Muscle layer of colon (tissue), 2 donors: ENCODE results near the gene CDCA5.
"Not testable (repeated sequence)": the region's sequence is repeated elsewhere in the genome, so short reads cannot be mapped to it uniquely, and the experiment has no call there.

Experiments
- H3K27ac ChIP-seq: one replicate; pipeline ENCODE4 v1.7.0; 2013; ENCODE audit warnings: low read depth, mild to moderate bottlenecking, low read length, moderate library complexity
- H3K27me3 ChIP-seq, 2 donors: one replicate each; pipeline ENCODE4 v1.7.0; 2013; ENCODE audit warnings: low read length in 2 of 2, mild to moderate bottlenecking in 2 of 2; ENCODE audit not compliant: insufficient read depth in 2 of 2, control insufficient read depth in 1 of 2
- H3K36me3 ChIP-seq: one replicate; pipeline ENCODE4 v1.7.0; 2013; ENCODE audit warnings: mild to moderate bottlenecking, low read length; ENCODE audit not compliant: insufficient read depth
- H3K4me1 ChIP-seq: one replicate; pipeline ENCODE4 v1.7.0; 2013; ENCODE audit warnings: mild to moderate bottlenecking, low read length; ENCODE audit not compliant: insufficient read depth
- H3K4me3 ChIP-seq, 2 donors: one replicate each; pipeline ENCODE4 v1.7.0; 2013; ENCODE audit warnings: low read length in 2 of 2, low read depth in 1 of 2, mild to moderate bottlenecking in 1 of 2, moderate library complexity in 1 of 2
- H3K9ac ChIP-seq: one replicate; pipeline ENCODE4 v1.7.0; 2013; ENCODE audit warnings: low read length
- H3K9me3 ChIP-seq: one replicate; pipeline ENCODE4 v1.7.0; 2013; ENCODE audit warnings: mild to moderate bottlenecking, low read length
- donor health status: abdominal sarcoma.
- donor health status: Adenocarcinoma of cecum.

Gene CDCA5

DNA sequence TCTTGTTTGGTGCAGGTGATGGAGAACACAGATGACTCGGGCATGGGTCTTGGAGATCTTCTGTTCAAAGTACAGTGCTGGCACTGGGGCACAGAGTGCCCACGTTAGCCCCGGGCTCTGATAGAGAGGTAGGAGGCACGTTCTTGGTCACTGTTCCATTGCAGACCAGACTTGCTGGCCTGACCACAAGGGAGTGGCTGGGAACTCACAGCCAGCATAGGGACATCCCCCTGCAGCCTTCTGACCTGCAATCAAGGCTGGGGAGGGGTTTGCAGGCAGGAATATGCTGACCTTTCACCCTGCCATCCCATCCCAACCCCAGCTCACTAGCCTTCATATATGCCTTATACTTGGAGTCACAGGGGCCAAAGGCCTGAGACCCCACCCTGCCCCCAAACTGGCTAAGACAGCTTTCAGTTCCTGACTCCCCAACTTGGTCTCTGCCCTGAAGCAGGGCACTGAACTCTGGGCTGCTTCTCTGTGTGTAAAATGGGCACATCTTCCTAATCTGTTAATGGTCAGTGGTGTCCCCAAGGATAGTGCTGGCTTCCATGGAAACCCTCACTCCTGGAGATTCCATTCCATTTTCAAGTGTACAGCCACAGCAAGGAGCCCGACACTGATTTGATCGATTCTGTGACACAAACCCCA lies 42.9 kb upstream of the CDCA5 start:
- Histone ChIP-seq H3K9ac (no peak overlapping the region), H3K4me3 (no peak overlapping the region), H3K9me3 (no peaks in the 10 kb centered on the region), H3K4me1 (no peaks in the 10 kb centered on the region), H3K27me3 (no peaks in the 10 kb centered on the region), H3K27ac (no peak overlapping the region), H3K36me3 (peaks cover 69% of the 10 kb centered on the region)

DNA sequence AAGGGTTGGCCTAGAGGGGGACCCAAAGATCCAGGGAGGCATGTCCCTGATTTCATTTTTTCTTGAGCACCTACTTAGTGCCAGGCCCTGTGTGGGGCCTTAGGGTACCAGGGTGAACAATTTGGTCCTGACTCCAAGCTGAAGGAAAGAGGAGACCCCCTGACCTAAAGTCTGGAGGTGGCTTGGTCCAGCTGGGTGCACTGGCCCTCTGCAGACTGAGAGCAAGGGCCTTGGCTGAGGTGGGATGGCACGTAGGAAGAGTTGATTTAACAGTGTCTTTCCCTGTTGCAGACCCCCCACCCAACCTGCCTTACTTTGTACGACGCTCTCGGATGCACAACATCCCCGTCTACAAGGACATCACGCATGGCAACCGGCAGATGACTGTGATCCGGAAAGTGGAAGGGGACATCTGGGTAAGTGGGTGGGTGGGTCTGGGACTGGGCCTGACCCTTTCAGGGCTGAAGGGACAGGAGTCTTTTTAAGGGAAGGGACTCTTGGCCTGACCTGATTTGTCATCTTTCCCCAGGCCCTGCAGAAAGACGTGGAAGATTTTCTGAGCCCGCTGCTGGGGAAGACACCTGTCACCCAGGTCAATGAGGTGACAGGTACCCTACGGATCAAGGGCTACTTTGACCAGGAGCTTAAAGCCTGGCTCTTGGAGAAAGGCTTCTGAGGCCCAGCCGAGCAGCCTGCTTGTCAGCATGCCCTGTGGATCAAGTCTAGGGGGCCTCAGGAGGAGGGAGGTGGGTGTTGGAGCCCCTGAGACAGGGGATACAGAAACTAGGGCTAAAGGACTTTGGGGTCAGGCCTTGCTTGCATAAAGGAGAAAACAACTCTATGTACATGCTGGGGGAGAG lies 41.6 kb upstream of the CDCA5 start:
- Histone ChIP-seq H3K36me3 (peaks cover 63% of the 10 kb centered on the region), H3K9me3 (no peaks in the 10 kb centered on the region), H3K4me3 (no peak overlapping the region), H3K27ac (no peak overlapping the region), H3K4me1 (peaks cover 11% of the 10 kb centered on the region), H3K27me3 (no peaks in the 10 kb centered on the region), H3K9ac (no peak overlapping the region)

DNA sequence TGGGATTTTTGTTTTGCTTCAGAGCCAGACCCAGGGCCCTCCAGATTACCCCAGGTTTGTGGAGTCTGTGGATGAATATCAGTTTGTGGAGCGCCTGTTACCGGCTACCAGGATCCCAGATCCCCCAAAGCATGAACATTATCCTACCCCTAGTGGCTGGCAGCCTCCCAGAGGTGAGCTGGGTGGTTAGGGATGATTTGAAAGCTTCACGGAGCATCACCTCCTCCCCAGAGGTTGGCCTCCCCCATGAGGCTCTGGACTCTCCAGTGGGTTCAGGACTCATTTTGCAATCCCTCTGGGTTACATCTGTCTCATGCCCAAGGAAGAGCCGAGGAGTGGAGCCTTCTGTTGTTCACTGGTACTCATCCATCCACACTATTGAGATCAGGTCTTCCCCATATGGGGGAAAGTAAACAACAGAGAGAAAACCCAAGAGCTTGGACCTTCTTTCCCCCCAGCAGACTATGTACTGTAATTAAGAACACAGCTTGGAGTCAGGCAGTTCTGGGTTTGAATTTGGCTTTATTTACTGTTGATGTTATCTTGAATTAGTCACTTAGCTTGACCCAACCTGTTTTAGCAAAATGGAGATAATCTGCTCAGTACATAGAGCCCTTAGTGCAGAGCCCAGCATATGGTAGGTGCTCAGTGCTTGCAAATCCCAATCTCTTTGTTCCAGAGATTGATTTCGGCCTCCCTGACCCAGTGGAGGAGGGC lies 40.8 kb upstream of the CDCA5 start:
- peaks cover 63% of the 10 kb centered on the region for H3K36me3 ChIP-seq
- no peak overlapping the region for H3K27ac ChIP-seq
- no peaks in the 10 kb centered on the region for H3K27me3 ChIP-seq
- no peaks in the 10 kb centered on the region for H3K9me3 ChIP-seq
- H3K9ac ChIP-seq, result no peak overlapping the region
- H3K4me3 ChIP-seq, result no peak overlapping the region
- peaks cover 11% of the 10 kb centered on the region for H3K4me1 ChIP-seq

DNA sequence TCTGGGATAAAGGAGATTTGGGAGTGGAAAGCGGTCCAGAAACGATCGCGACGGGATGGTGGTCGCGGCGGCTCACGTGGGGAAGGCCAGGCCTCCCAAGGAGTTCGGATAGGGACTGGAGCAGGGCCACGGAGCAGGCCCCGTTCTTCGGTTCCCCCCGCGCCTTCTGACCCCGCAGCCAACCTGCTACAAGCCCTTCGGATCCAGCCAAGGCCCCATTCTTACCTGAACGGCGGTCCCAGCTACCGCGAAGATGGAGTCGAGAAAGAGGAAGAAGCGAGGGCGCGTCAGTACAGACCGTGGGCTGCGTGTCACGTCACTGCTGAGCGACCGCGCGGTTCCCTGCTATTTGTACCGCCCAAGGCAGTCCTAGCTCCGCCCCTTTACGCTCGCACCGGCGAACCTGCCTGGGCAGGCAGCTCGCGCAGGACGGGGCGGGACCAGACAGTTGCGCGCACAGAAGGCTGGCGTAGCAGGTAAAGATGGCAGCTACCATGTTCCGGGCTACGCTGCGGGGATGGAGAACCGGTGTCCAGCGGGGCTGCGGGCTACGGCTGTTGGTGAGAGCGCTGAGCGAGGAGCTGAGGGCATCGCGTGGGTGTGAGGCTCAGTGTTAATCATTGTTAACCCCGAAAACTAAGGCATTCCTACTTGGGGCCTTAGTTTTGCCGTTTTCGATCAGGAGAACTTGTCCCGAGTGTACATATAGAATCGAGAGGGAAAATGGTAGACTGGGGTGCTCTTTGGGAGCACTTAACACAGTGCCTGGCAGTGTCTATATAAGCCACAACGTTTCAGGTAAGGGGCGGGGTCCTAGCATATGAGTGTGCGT lies 38.2 kb upstream of the CDCA5 start, which contains the start of the genes FAU and MRPL49:
TSS of gene FAU (minus strand) at position 270 of the 832 bp plus-strand sequence. CDS start 321 bp downstream, outside the sequence.
TSS of gene MRPL49 (plus strand) at position 457 of the 832 bp plus-strand sequence. CDS start at position 483, 26 bp downstream.
- H3K4me3 ChIP-seq, result peak within 1 kb of the TSS; percentile 73 to 88
- H3K27ac ChIP-seq, result peak within 1 kb of the TSS; percentile 98
- H3K9ac ChIP-seq, result peak within 1 kb of the TSS; percentile 79
- peaks cover 11% of the 10 kb centered on the region for H3K4me1 ChIP-seq
- H3K36me3 ChIP-seq, result peaks cover 50% of the 10 kb centered on the region
- no peaks in the 10 kb centered on the region for H3K27me3 ChIP-seq
- no peaks in the 10 kb centered on the region for H3K9me3 ChIP-seq

DNA sequence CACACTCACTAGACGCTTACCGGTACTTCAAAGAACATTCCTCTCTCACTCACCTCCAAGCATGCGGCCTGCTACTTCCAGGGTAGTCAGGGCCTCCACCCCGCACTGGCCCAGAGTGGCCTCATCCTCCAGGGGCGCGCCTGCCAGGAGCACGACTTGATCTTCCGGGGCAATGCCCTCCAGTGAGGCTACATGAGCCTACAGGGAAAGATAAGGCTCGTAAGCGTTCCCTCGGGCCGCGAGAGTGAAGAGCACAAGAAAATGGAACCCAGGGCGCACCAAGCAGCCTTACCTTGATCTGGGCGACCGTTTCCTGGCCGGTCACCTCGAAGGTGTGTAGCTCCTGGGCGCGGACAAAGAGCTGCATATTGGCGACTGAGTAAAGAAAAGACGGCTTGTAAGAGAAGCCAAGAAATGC lies 37.6 kb upstream of the CDCA5 start:
- Histone ChIP-seq H3K36me3 (peaks cover 44% of the 10 kb centered on the region), H3K4me1 (peaks cover 16% of the 10 kb centered on the region), H3K4me3 (peak overlapping the region; percentile 73 to 88), H3K9ac (peak overlapping the region; percentile 79), H3K9me3 (no peaks in the 10 kb centered on the region), H3K27ac (peak overlapping the region; percentile 98), H3K27me3 (no peaks in the 10 kb centered on the region)

DNA sequence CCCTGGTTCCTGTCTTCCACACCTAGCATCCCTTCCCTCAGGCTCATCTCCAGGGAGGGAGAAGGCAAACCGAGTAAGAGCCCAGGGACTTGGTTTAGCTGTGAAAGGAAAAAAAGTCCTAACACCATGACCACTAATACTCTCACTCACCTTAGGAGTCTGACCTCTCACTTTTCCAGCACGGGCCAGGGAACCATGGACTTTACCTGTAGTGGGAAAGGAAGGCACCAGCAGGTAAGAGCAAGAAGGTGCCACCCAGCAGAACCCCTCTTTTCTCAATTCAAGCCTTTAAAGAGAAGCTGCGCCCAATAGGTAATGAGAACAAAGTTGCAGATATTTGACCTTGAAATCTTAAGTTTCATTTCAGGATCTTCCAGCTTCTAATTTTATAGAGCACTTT lies 37.0 kb upstream of the CDCA5 start:
- peaks cover 22% of the 10 kb centered on the region for H3K4me1 ChIP-seq
- peaks cover 40% of the 10 kb centered on the region for H3K36me3 ChIP-seq
- peak overlapping the region; percentile 79 for H3K9ac ChIP-seq
- no peaks in the 10 kb centered on the region for H3K27me3 ChIP-seq
- H3K9me3 ChIP-seq, result no peaks in the 10 kb centered on the region
- peak overlapping the region; percentile 98 for H3K27ac ChIP-seq
- H3K4me3 ChIP-seq, result peak overlapping the region in 1 of 2 donors; percentile 73

DNA sequence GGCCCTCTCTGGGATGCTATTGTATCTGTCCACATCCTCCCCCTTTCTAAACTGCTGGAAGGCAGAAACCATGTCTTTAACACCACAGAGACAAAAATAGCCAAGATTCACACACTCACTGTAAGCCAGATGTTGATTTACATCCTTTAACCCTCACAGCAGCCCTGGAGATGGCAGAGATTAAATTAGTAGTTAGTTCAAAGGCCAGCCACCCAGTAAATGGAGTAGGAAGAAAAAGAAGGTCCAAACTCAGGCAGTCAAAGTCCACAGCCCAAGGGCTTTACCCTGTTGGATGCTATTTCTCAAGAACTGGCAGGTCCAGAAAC lies 35.8 kb upstream of the CDCA5 start:
- H3K9me3 ChIP-seq, result no peaks in the 10 kb centered on the region
- no peak overlapping the region for H3K27ac ChIP-seq
- H3K27me3 ChIP-seq, result no peaks in the 10 kb centered on the region
- H3K4me1 ChIP-seq, result peaks cover 23% of the 10 kb centered on the region
- H3K9ac ChIP-seq, result no peak overlapping the region
- H3K4me3 ChIP-seq, result no peak overlapping the region
- H3K36me3 ChIP-seq, result peaks cover 33% of the 10 kb centered on the region

DNA sequence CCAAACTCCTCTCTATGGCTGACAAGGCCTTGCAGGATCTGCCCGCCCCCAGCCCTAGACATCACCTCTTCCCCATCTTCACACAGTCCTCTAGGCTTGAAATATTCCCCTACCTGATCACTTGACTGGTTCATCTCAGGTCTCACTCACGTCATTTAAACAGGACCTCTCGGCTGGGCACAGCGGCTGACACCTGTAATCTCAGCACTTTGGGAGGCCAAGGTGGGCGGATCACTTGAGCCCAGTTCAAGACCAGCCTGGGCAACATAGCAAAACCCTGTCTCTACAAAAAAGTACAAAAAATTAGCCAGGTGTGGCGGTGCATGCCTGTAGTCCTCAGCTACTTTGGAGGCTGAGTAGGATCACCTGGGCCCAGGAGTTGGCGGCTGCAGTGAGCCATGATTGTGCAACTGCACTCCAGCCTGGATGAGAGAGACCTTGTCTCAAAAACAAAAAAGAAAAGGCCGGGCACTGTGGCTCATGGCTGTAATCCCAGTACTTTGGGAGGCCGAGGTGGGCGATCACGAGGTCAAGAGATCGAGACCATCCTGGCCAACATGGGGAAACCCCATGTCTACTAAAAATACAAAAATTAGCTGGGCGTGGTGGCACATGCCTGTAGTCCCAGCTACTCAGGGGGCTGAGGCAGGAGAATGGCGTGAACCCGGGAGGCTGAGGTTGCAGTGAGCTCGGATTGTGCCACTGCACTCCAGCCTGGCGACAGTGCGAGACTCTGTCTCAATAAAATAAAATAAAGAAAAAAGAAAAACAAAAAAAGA lies 35.2 kb upstream of the CDCA5 start:
- not testable (repeated sequence) for H3K27me3 ChIP-seq, H3K9me3 ChIP-seq, H3K9ac ChIP-seq, H3K27ac ChIP-seq, H3K4me3 ChIP-seq
- Histone ChIP-seq H3K4me1 (peaks cover 23% of the 10 kb centered on the region), H3K36me3 (peaks cover 27% of the 10 kb centered on the region)

DNA sequence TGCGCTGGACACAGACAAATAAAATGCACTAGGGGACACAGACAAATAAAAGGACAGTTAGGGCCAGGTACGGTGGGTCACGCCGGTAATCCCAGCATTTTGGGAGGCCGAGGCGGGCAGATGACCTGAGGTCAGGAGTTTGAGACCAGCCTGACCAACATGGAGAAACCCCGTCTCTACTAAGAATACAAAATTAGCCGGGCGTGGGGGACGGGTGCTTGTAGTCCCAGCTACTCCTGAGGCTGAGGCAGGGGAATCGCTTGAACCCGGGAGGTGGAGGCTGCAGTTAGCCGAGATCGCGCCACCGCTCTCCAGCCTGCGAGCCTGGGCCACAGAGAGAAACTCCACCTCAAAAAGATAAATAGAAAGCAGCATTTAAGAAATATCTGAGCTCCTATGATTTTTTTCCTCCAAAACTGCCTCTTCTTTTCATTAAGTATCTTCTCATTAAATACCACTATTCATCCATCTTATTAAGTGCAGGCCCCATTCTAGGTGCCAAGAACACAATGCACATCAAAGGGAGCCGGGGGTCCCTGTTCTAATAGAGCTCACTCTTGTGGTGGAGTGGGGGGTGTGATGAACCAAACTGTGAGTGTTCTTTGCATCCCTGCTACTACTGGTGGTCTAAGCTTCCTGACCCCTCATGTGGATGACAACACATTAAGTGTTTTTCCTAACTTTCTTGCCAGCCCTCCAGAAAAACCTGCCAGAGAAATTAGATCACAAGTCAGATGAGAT lies 34.4 kb upstream of the CDCA5 start:
- H3K36me3 ChIP-seq, result peaks cover 26% of the 10 kb centered on the region
- no peaks in the 10 kb centered on the region for H3K9me3 ChIP-seq
- peaks cover 0 to 1% of the 10 kb centered on the region in 2 donors for H3K27me3 ChIP-seq
- H3K4me3 ChIP-seq, result no peak overlapping the region
- peaks cover 28% of the 10 kb centered on the region for H3K4me1 ChIP-seq
- H3K9ac ChIP-seq, result no peak overlapping the region
- no peak overlapping the region for H3K27ac ChIP-seq
